HG02763 (cell line): ENCODE data around the gene AIF1.

Experiments used
- ATAC-seq: cut with Tn5 transposase; IDR thresholded peaks from one replicate; pipeline ENCODE4 v1.9.1; 2021; ENCODE audit warnings: mild to moderate bottlenecking, moderate library complexity; ENCODE audit not compliant: unreplicated experiment

Gene AIF1

DNA sequence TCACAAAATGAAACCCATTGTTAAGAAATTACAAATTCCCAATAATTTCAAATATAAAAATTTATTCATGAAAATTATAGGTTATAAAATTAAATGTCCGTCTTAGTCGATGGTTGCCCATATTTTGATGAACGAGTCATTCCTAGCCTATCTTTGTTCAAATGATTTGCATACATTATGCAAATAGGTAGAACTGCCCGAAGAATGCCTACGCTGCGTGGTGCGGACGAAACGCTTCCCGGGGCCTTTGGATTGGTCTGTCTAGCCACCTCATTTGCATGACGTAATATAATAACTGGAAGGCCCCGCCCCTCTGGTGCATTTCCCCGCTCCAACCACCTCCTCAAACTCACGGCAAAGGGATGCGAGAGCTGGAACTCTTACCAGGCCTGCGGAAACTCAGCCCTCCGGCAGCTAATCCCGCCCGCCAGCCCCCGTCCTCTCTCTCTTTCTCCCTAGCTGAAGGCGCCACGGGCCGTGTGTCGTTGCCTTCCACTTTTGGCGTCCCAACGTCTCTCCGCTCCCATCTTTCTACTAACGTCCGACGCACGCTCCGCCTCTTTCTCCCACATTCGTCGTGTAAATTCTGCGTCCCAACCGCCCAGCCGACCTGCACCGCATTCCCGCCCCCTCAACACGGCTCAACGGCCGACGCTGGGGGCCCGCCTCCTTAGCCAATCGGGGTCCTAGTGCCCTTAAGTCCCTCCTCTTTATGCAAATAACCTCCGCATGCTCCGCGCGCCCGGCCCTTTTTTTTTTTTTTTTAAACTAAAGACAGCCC lies 5.0 kb downstream of the AIF1 start:
- peak; percentile 77 for ATAC-seq

- ATAC-seq, result peak; percentile 52
Measured at GRCh38 chr6:31620586-31621319, 5.7 kb downstream of the AIF1 start, which contains the start of gene PRRC2A. TSS of gene PRRC2A (plus strand) at chr6:31620715. CDS start at chr6:31622790, 2,075 bp downstream.

- ATAC-seq, result no peak
Measured at GRCh38 chr6:31621320-31621939, 6.4 kb downstream of the AIF1 start.

- ATAC-seq, result no peak
Measured at GRCh38 chr6:31621991-31622390, 7.0 kb downstream of the AIF1 start.

DNA sequence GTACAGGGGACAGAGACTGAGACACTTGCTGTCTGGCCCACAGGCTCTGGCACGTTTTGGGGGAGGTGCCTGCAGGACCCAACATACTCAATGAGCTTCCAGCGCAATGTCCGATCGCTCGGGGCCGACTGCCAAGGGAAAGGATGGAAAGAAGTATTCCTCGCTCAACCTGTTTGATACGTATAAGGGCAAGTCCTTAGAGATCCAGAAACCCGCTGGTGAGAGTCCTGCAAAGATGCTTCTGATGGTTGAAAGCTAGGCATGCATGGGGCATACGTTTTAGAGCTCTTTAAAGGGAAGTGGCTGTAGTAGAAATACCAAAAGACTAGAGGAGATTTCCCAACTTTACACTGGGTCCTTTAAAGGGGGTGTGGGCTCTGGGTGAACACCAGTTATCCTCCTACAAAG lies 7.7 kb downstream of the AIF1 start:
- no peak for ATAC-seq

DNA sequence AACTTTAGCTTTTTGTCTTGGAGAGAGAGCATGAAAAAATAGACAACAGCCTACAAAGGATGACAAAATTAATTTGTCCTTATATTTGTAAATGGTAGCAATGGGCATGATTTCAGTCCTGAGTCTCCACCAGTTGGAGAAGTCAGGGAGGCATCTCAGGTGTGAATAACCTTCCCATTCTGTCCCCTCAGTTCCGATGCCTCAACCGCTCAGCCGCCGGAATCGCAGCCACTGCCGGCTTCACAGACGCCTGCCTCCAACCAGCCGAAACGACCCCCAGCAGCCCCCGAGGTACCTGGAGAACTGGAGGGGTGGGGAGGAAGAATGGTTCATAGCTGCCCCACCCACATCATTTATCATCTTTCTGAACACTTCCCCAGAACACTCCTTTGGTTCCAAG lies 9.0 kb downstream of the AIF1 start:
- ATAC-seq, result no peak

- no peak for ATAC-seq
Measured at GRCh38 chr6:31626952-31627351, 11.9 kb downstream of the AIF1 start.

GRCh38 chr6:31627690-31628287 lies 12.8 kb downstream of the AIF1 start:
- no peak for ATAC-seq

DNA sequence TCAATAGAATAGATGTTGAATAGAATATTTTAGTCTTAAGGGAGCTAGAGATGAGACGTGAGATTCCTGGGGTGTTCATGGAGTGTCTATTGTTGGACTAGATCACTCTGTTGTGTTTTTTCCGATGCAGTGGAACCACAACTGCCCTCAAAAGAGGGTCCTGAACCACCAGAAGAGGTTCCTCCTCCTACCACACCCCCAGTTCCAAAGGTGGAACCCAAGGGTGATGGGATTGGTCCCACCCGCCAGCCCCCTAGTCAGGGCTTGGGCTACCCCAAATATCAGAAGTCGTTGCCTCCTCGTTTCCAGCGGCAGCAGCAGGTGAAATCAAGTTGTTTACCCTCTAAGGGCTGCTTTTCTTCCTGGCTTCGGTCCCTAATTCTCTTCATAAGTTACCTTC lies 14.0 kb downstream of the AIF1 start:
- no peak for ATAC-seq

DNA sequence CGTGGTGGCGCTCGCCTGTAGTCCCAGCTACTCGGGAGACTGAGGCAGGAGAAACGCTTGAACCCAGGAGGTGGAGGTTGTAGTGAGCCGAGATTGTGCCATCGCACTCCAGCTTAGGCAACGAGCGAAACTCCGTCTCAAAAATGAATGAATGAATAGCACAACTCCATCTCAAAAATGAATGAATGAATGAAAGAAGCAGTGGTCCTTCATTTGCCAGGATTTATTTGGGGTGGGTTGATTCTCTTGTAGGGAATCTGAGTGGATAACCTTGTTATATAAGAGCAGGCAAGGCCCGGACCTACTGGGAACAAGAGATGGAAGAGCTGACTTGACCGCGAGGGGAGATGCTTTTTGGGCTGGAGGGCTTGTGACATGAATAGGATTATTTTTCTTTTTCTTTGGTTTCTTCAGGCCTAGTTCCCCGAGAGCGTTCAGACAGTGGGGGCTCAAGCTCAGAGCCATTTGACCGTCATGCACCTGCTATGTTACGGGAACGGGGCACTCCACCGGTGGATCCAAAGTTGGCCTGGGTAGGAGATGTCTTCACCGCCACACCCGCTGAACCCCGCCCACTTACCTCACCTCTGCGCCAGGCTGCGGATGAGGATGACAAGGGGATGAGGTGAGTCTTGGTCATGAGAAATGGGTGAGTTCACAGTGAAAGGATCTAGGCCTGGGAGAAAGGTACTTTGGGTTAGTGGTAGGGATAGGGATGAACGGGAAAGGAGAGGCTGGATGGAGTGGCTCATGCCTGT lies 15.3 kb downstream of the AIF1 start:
- ATAC-seq, result no peak

- ATAC-seq, result no peak
Measured at GRCh38 chr6:31631209-31631608, 16.2 kb downstream of the AIF1 start.

DNA sequence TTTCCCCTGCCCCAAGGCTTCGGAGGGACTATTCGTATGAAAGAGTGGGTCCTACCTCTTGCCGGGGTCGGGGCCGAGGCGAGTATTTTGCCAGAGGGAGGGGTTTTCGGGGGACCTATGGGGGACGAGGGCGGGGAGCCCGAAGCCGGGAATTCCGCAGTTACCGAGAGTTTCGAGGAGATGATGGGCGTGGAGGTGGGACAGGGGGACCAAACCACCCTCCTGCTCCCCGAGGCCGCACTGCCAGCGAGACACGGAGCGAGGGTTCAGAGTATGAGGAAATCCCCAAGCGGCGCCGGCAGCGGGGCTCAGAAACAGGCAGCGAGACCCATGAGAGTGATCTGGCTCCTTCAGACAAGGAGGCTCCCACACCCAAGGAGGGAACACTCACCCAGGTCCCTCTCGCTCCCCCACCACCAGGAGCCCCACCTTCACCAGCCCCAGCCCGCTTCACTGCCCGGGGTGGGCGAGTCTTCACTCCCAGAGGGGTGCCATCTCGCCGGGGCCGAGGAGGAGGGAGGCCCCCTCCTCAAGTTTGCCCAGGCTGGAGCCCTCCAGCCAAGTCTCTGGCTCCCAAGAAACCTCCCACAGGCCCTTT lies 16.7 kb downstream of the AIF1 start:
- ATAC-seq, result no peak

DNA sequence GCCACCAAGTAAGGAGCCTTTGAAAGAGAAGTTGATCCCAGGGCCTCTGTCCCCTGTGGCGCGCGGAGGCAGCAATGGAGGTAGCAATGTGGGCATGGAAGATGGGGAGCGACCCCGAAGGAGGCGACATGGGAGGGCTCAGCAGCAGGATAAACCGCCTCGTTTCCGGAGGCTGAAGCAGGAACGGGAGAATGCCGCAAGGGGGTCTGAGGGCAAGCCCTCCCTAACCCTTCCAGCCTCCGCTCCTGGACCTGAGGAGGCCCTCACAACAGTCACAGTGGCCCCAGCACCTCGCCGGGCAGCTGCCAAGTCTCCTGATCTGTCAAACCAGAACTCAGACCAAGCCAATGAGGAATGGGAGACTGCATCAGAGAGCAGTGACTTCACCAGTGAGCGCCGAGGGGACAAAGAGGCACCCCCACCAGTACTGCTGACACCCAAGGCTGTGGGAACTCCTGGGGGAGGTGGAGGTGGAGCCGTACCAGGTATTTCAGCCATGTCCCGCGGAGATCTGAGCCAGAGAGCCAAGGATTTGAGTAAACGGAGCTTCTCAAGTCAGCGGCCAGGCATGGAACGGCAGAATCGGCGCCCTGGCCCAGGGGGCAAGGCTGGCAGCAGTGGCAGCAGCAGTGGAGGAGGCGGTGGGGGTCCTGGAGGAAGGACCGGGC lies 17.4 kb downstream of the AIF1 start:
- ATAC-seq, result no peak

GRCh38 chr6:31633447-31633846 lies 18.4 kb downstream of the AIF1 start:
- no peak for ATAC-seq

- ATAC-seq, result no peak
Measured at GRCh38 chr6:31634131-31634530, 19.1 kb downstream of the AIF1 start.

- ATAC-seq, result no peak
Measured at GRCh38 chr6:31634969-31635575, 20.0 kb downstream of the AIF1 start.

DNA sequence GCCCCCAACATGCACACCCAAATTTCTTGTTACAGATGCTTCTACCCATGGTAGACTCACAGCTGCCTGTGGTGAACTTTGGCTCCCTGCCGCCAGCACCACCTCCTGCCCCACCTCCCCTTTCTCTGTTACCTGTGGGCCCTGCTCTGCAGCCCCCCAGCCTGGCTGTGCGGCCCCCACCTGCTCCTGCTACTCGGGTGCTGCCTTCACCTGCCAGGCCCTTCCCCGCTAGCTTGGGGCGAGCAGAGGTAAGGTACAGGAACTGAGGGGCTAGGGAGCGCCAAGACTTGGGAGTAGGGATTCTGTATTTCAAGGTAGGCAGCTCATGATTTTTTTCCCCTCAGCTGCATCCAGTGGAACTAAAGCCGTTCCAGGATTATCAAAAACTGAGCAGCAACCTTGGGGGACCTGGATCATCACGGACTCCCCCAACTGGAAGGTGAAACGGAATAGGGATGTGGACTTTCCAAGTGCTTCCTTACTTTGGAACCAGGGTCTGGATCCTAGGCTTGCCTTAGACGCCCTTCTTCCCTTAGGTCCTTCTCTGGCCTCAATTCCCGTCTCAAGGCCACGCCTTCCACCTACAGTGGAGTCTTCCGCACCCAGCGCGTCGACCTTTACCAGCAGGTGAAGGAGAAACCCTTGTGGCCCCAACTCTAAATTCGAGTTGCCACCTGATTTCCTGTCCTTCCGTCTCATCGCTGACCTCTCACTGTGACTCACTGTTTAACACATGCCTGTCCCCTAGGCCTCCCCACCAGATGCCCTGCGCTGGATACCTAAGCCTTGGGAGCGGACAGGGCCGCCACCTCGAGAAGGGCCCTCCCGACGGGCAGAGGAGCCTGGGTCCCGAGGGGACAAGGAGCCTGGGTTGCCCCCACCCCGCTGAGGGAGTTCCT lies 21.9 kb downstream of the AIF1 start:
- no peak for ATAC-seq

- ATAC-seq, result no peak
Measured at GRCh38 chr6:31639043-31639442, 24.0 kb downstream of the AIF1 start.
